RWPE1 (cell line): ENCODE data around the gene FUT3.
A peak's percentile ranks its signal among the peaks of the same experiment; 100 is the strongest.

ENCODE experiments used
- CTCF ChIA-PET: fragments of 350-600 bp; sonication (Branson Sonifier 250); formaldehyde crosslinking; extraction: SDS; loops from one replicate; lab custom pipeline; 2021; lab: Yijun Ruan, JAX
- POLR2A ChIA-PET: fragments of 400-600 bp; formaldehyde crosslinking; extraction: SDS; loops from one replicate; lab custom pipeline; 2020; ENCODE audit warnings: antibody characterized with exemption; ENCODE audit not compliant: low non-redundant PET; lab: Yijun Ruan, JAX
- DNase-seq: peaks from one replicate; pipeline ENCODE4 v3.0.0; 2012; ENCODE audit warnings: low spot score
- H3K27ac ChIP-seq: fragments of 450-650 bp; 2 replicates; pipeline ENCODE4 v1.5.1; 2017
- TF ChIP-seq, protein P1 (sequence below): fragments of 450-650 bp; conservative IDR thresholded peaks from 2 replicates; pipeline ENCODE4 v1.5.1; 2017; ENCODE audit warnings: low read depth, mild to moderate bottlenecking

Gene FUT3

GRCh38 chr19:5798244-5798643 lies 53.0 kb downstream of the FUT3 start:
- POLR2A ChIA-PET, result no interaction called here
- TF ChIP-seq, protein P1, sequence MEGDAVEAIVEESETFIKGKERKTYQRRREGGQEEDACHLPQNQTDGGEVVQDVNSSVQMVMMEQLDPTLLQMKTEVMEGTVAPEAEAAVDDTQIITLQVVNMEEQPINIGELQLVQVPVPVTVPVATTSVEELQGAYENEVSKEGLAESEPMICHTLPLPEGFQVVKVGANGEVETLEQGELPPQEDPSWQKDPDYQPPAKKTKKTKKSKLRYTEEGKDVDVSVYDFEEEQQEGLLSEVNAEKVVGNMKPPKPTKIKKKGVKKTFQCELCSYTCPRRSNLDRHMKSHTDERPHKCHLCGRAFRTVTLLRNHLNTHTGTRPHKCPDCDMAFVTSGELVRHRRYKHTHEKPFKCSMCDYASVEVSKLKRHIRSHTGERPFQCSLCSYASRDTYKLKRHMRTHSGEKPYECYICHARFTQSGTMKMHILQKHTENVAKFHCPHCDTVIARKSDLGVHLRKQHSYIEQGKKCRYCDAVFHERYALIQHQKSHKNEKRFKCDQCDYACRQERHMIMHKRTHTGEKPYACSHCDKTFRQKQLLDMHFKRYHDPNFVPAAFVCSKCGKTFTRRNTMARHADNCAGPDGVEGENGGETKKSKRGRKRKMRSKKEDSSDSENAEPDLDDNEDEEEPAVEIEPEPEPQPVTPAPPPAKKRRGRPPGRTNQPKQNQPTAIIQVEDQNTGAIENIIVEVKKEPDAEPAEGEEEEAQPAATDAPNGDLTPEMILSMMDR, result no peak
- CTCF ChIA-PET, result interaction anchor here (1.0 kb wide), 1 partner anchor 30 kb away, joined by 5 read pairs; no protein-coding TSS in a partner anchor
- no peak overlapping the region for H3K27ac ChIP-seq
- no peak for DNase-seq

DNA sequence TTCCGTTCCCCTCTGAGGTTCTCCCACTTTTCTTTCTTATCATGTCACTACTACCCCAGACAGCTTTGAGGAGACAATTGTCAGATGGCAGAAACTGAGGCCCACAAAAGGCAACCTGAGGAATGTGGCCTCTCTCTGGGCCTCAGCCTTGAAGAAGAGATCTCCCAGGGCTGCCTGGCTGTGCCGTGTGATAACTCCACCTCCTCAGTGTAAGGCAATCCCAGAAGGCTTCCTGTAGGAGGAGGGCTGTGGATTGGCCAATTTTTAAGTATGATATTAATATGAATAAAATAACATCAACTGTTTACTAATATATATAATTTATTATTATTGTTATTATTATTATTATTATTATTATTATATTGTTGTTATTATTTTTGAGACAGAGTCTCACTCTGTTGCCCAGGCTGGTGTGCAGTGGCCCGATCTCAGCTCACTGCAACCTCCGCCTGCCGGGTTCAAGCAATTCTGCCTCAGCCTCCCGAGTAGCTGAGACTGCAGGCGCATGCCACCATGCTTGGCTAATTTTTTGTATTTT lies 55.8 kb downstream of the FUT3 start:
- TF ChIP-seq, protein P1, result no peak
- ChIA-PET POLR2A (no interaction called here), CTCF (interaction anchor here (0.8 to 2.7 kb wide), 2 partner anchors 9 to 98 kb away, joined by 3 to 14 read pairs; no protein-coding TSS in a partner anchor)
- H3K27ac ChIP-seq, result no peak overlapping the region
- DNase-seq, result no peak

DNA sequence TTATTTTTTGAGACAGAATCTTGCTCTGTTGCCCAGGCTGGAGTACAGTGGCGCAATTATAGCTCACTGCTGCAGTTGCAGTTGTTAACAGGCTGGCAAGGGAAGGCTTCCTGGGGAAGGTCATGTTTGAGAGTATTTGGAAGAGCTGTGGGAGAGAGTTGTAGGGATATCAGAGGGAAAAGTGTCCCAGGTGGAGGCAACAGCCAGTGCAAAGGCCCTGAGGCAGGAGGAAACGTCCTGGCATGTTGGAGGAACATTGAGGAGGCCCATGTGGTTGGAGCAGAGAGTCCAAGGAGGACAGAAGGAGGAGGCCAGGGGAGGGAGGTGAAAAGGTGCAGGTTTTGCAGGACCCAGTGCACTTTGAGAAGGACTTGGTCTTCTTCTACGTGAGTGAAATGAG lies 58.1 kb downstream of the FUT3 start:
- POLR2A ChIA-PET, result interaction anchor here (0.7 kb wide), 1 partner anchor 737 kb away, joined by 3 read pairs; the partner anchor contains the start of gene TNFSF9
- TF ChIP-seq, protein P1, result no peak
- CTCF ChIA-PET, result interaction anchor here (0.5 to 0.9 kb wide), 7 partner anchors 10 to 600 kb away, joined by 3 to 6 read pairs (median 4); partner anchors contain the start of gene GTF2F1
- no peak for DNase-seq
- H3K27ac ChIP-seq, result peak overlapping the region; percentile 35; the same call in 1 of the 2 replicates
